ENCODE data around the gene IFITM2.

DNA sequence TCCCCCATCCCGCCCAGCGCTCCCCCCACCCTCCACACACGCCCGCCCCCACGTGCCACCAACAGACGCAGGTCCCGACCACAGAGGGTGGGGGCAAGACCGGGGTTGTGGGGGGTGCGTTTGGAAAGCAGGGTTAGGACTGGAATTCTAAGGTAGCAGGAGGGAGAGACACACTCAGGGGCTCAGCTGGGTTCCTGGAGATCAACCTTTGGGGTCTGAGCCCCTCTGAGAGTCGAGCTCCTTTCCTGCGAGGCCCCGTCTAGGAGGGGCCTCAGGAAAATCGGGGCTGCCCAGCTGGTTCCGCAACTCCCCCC is 18.3 kb upstream of the IFITM2 start:
- TF ChIP-seq, protein P1, sequence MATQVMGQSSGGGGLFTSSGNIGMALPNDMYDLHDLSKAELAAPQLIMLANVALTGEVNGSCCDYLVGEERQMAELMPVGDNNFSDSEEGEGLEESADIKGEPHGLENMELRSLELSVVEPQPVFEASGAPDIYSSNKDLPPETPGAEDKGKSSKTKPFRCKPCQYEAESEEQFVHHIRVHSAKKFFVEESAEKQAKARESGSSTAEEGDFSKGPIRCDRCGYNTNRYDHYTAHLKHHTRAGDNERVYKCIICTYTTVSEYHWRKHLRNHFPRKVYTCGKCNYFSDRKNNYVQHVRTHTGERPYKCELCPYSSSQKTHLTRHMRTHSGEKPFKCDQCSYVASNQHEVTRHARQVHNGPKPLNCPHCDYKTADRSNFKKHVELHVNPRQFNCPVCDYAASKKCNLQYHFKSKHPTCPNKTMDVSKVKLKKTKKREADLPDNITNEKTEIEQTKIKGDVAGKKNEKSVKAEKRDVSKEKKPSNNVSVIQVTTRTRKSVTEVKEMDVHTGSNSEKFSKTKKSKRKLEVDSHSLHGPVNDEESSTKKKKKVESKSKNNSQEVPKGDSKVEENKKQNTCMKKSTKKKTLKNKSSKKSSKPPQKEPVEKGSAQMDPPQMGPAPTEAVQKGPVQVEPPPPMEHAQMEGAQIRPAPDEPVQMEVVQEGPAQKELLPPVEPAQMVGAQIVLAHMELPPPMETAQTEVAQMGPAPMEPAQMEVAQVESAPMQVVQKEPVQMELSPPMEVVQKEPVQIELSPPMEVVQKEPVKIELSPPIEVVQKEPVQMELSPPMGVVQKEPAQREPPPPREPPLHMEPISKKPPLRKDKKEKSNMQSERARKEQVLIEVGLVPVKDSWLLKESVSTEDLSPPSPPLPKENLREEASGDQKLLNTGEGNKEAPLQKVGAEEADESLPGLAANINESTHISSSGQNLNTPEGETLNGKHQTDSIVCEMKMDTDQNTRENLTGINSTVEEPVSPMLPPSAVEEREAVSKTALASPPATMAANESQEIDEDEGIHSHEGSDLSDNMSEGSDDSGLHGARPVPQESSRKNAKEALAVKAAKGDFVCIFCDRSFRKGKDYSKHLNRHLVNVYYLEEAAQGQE (IDR thresholded peaks at IDR 0.05; ENCODE audit: low read depth), result no peak
- no peak for TF ChIP-seq EP300 (IDR thresholded peaks at IDR 0.05; ENCODE audit: borderline replicate concordance)
- no peak for TF ChIP-seq EGR1 (IDR thresholded peaks at IDR 0.05)
